ENCODE results near the gene ZNF678.
"Not testable (repeated sequence)": the region's sequence is repeated elsewhere in the genome, so short reads cannot be mapped to it uniquely, and the experiment has no call there.

ZNF678 gene

DNA sequence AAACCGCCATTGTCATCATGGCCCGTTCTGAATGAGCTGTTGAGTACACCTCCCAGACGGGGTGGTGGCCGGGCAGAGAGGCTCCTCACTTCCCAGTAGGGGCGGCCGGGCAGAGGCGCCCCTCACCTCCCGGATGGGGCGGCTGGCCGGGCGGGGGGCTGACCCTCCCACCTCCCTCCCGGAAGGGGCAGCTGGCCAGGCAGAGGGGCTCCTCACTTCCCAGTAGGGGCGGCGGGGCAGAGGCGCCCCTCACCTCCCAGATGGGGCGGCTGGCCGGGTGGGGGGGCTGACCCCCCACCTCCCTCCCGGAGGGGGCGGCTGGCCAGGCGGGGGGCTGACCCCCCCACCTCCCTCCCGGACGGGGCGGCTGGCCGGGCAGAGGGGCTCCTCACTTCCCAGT, 147.1 kb downstream of the ZNF678 start:
- DNase-seq (ENCODE audit: low read depth in 2 of 2, low spot score in 1 of 2), result not testable (repeated sequence)

DNA sequence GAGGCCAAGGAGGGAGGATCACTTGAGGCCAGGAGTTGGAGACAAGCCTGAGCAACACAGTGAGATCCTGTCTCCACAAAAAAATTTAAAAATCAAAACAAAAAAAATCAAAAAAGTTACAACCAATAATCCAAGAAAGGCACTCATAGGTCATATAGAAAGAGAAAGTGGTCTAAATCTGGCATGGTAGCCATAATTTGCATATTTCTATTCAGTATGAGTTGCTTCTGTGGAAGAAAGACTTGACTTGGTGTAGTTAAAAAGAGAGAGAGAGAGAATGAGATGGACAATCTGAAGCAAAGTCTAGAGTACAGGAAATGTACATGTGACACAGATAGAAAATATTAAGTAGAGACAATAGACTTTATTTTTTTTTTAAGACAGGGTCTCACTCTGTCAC, 149.3 kb downstream of the ZNF678 start:
- no peak for DNase-seq (ENCODE audit: low read depth in 2 of 2, low spot score in 1 of 2)

DNA sequence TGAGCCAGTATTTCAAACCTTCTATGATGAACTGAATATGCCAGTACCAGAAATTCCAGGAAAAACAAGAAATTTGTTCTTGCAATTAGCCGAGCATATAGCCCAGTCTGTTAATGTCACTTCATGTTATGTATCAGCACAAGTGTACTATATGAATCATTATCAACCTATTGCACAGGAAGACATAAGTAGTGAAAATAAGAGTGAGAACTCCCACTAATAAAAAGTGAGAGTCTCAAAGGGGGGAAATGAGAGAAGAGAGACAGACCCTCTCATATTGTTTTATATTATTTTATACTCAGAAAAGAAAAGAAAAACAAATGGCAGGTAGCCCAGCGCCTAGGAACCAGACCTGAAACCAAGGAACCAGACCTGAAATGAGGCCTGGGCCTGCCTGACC, 155.6 kb downstream of the ZNF678 start:
- DNase-seq (ENCODE audit: low read depth in 2 of 2, low spot score in 1 of 2), result no peak

DNA sequence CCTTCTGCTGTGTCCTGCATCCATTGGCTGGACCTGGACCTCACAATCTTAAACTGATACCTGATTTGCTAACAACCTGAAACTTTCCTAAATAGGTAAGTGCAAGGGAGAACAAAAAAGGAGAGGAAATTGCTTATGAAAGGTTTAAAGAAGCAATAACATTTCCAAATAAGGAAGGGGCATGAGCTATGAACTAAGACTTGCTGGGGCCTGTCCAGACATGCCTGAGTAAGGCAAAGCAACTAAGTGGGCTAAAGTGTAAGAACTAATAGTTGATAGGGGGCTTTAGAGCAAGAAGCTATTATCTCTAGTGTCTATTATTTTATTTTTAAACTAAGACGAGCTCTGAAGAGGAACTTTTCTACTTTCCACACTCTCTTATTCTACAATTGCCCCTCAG, 160.1 kb downstream of the ZNF678 start:
- no peak for DNase-seq (ENCODE audit: low read depth in 2 of 2, low spot score in 1 of 2)

DNA sequence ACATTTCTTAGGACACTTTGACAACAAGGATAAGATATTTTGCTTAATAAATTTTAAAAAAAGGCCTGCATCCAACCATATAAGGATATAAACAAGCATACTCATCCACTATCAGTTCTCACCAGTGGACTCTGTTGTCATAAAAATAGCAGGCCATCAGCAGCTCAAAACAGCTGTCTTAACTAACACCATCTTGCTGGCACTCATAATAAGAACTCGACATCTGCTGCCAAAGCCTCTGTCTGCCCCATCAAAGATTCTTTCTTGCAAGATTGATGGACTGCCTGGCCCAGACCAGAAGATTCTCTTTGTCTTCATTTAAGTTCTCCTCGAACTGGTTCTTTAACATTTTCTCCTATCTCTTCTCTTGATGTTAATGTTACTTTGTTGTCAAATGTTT, 161.7 kb downstream of the ZNF678 start:
- no peak for DNase-seq (ENCODE audit: low read depth in 2 of 2, low spot score in 1 of 2)

DNA sequence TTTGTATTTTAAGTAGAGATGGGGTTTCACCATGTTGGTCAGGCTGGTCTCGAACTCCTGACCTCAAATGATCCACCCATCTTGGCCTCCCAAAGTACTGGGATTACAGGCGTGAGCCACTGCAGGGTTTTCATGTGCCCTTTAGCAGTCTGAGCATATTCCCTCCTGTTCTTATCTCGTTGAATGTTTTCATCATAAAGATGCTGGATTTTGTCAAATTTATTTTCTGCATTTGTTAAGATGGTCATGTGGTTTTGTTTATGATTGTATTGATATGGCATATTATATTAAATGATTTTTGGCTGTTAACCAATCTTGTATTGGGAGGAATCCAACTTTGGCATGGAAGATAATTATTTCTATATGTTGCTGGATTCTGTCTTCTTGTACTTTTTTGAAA, 163.0 kb downstream of the ZNF678 start:
- no peak for DNase-seq (ENCODE audit: low read depth in 2 of 2, low spot score in 1 of 2)
